H9 (cell line): ENCODE measurements around the gene MAPK8IP3. TPM values are rescaled to one million over a fixed set of nuclear protein-coding genes. Genes with fewer than 3 reads are reported as not detected.

Source experiments
- DNase-seq: peaks from one replicate; pipeline ENCODE4 v3.0.0-alpha.2; 2017
- H2AFZ ChIP-seq: one replicate; pipeline ENCODE4 v1.6.1; 2013; ENCODE audit warnings: mild to moderate bottlenecking, low read length, control low read depth, moderate library complexity
- H2AK5ac ChIP-seq: 2 replicates; pipeline ENCODE4 v1.6.1; 2013; ENCODE audit warnings: low read length, control low read depth, mixed read lengths; ENCODE audit not compliant: insufficient read length
- H2BK120ac ChIP-seq: one replicate; pipeline ENCODE4 v1.6.1; 2013; ENCODE audit warnings: low read depth, mild to moderate bottlenecking, low read length, control low read depth, inconsistent platforms; ENCODE audit not compliant: poor library complexity, severe bottlenecking
- H2BK12ac ChIP-seq: 2 replicates; pipeline ENCODE4 v1.6.1; 2013; ENCODE audit warnings: low read length, control low read depth, mixed read lengths, low read depth; ENCODE audit not compliant: insufficient read length
- H2BK15ac ChIP-seq: 2 replicates; pipeline ENCODE4 v1.6.1; 2013; ENCODE audit warnings: low read depth, low read length, control low read depth
- H2BK20ac ChIP-seq: one replicate; pipeline ENCODE4 v1.6.1; 2013; ENCODE audit warnings: low read depth, mild to moderate bottlenecking, low read length, control low read depth, inconsistent platforms; ENCODE audit not compliant: poor library complexity, severe bottlenecking
- H2BK5ac ChIP-seq: 2 replicates; pipeline ENCODE4 v1.6.1; 2013; ENCODE audit warnings: low read length, control low read depth, mixed read lengths; ENCODE audit not compliant: insufficient read length
- H3K14ac ChIP-seq: 2 replicates; pipeline ENCODE4 v1.6.1; 2013; ENCODE audit warnings: low read length, control low read depth; ENCODE audit not compliant: insufficient read depth
- H3K18ac ChIP-seq: 2 replicates; pipeline ENCODE4 v1.6.1; 2013; ENCODE audit warnings: low read depth, mild to moderate bottlenecking, mixed read lengths, low read length, control low read depth; ENCODE audit not compliant: insufficient read length
- H3K23ac ChIP-seq: 2 replicates; pipeline ENCODE4 v1.6.1; 2013; ENCODE audit warnings: low read length, control low read depth, mixed read lengths, low read depth; ENCODE audit not compliant: insufficient read length
- H3K23me2 ChIP-seq: 2 replicates; pipeline ENCODE4 v1.6.1; 2013; ENCODE audit warnings: low read depth, mild to moderate bottlenecking, mixed read lengths, low read length, control low read depth; ENCODE audit not compliant: insufficient read length, poor library complexity, severe bottlenecking
- H3K27ac ChIP-seq: 2 replicates; pipeline ENCODE4 v1.5.1; 2013; ENCODE audit warnings: low read length, control low read depth, mixed read lengths, low read depth; ENCODE audit not compliant: insufficient read length
- H3K27me3 ChIP-seq: 2 replicates; pipeline ENCODE4 v1.6.1; 2013; ENCODE audit warnings: low read length, control low read depth, inconsistent platforms; ENCODE audit not compliant: insufficient read depth
- H3K4ac ChIP-seq: 2 replicates; pipeline ENCODE4 v1.6.1; 2013; ENCODE audit warnings: low read depth, mild to moderate bottlenecking, control low read depth, inconsistent platforms, low read length, moderate library complexity
- H3K4me1 ChIP-seq: 2 replicates; pipeline ENCODE4 v1.6.1; 2013; ENCODE audit warnings: low read length, control low read depth, inconsistent platforms; ENCODE audit not compliant: insufficient read depth
- H3K4me2 ChIP-seq: 2 replicates; pipeline ENCODE4 v1.6.1; 2013; ENCODE audit warnings: low read length, control low read depth, mixed read lengths; ENCODE audit not compliant: insufficient read length, insufficient read depth
- H3K56ac ChIP-seq: 2 replicates; pipeline ENCODE4 v1.6.1; 2013; ENCODE audit warnings: low read depth, mild to moderate bottlenecking, mixed read lengths, low read length, control low read depth; ENCODE audit not compliant: insufficient read length
- H3K79me1 ChIP-seq: 2 replicates; pipeline ENCODE4 v1.6.1; 2013; ENCODE audit warnings: low read depth, mild to moderate bottlenecking, moderate library complexity, low read length, control low read depth, inconsistent platforms; ENCODE audit not compliant: insufficient read depth, poor library complexity, severe bottlenecking
- H3K79me2 ChIP-seq: 2 replicates; pipeline ENCODE4 v1.6.1; 2013; ENCODE audit warnings: low read length, control low read depth, inconsistent platforms; ENCODE audit not compliant: insufficient read depth
- H3K9ac ChIP-seq: 2 replicates; pipeline ENCODE4 v1.6.1; 2013; ENCODE audit warnings: low read length, control low read depth, mixed read lengths; ENCODE audit not compliant: insufficient read length; ENCODE audit errors: extremely low read depth
- H3K9me3 ChIP-seq: one replicate; pipeline ENCODE4 v1.6.1; 2013; ENCODE audit warnings: low read depth, low read length, inconsistent platforms; ENCODE audit not compliant: control insufficient read depth
- H3T11ph ChIP-seq: one replicate; pipeline ENCODE4 v1.6.1; 2013; ENCODE audit warnings: mild to moderate bottlenecking, low read length, control low read depth, inconsistent platforms
- H4K20me1 ChIP-seq: one replicate; pipeline ENCODE4 v1.6.1; 2013; ENCODE audit not compliant: control insufficient read depth, insufficient read length, insufficient read depth
- H4K5ac ChIP-seq: 2 replicates; pipeline ENCODE4 v1.6.1; 2013; ENCODE audit warnings: low read depth, mild to moderate bottlenecking, mixed read lengths, low read length, control low read depth; ENCODE audit not compliant: insufficient read length
- H4K8ac ChIP-seq: replicated peaks from 2 replicates; pipeline ENCODE4 v1.6.1; 2013; ENCODE audit warnings: low read length, control low read depth, mixed read lengths, low read depth; ENCODE audit not compliant: insufficient read length
- H4K91ac ChIP-seq: 2 replicates; pipeline ENCODE4 v1.6.1; 2013; ENCODE audit warnings: low read depth, mild to moderate bottlenecking, moderate library complexity, mixed read lengths, low read length, control low read depth; ENCODE audit not compliant: insufficient read length
- H3K27ac Mint-ChIP-seq, 3 experiments: 2 replicates in 2 of 3; 3 replicates in 1 of 3; pipeline ENCODE4 v1.8.0; 2020 to 2021; ENCODE audit warnings: mixed read lengths in 3 of 3, mild to moderate bottlenecking in 1 of 3, moderate library complexity in 1 of 3
- H3K27me3 Mint-ChIP-seq: 2 replicates; pipeline ENCODE4 v1.8.0; 2021; ENCODE audit warnings: low read depth, mild to moderate bottlenecking, moderate library complexity, mixed read lengths
- H3K36me3 Mint-ChIP-seq, 3 experiments: 2 replicates in 2 of 3; 3 replicates in 1 of 3; pipeline ENCODE4 v1.8.0; 2020 to 2021; ENCODE audit warnings: low read depth in 3 of 3, mixed read lengths in 3 of 3; ENCODE audit not compliant: insufficient read depth in 1 of 3
- H3K4me1 Mint-ChIP-seq, 2 experiments: 2 replicates each; pipeline ENCODE4 v1.8.0; 2020; ENCODE audit warnings: mixed read lengths in 2 of 2
- H3K4me3 Mint-ChIP-seq, 2 experiments: 2 replicates in 1 of 2; 3 replicates in 1 of 2; pipeline ENCODE4 v1.8.0; 2020 to 2021; ENCODE audit warnings: mild to moderate bottlenecking in 2 of 2, mixed read lengths in 2 of 2, moderate library complexity in 1 of 2
- H3K9me3 Mint-ChIP-seq, 2 experiments: 2 replicates in 1 of 2; 3 replicates in 1 of 2; pipeline ENCODE4 v1.8.0; 2020; ENCODE audit warnings: mild to moderate bottlenecking in 2 of 2, mixed read lengths in 2 of 2, moderate library complexity in 1 of 2
- WGBS: extraction: QIAGEN DNeasy Blood & Tissue Kit; methylation state at CpG from one replicate; pipeline ENCODE4 v1.1.7; 2013; ENCODE audit warnings: missing lambda C conversion rate, low lambda C conversion rate, mixed read lengths; ENCODE audit not compliant: insufficient read length; ENCODE audit errors: extremely low coverage; 5-methylcytosine and 5-hydroxymethylcytosine counted together
- total RNA-seq: library from RNA; stranded (reverse); gene quantifications from 2 replicates; pipeline ENCODE4 v1.2.1, GENCODE V29; 2021
- TF ChIP-seq, protein P1 (sequence below): fragments of 200-600 bp; sonication (generic); conservative IDR thresholded peaks from 3 replicates; pipeline ENCODE4 v1.8.0; 2021; ENCODE audit warnings: antibody characterized with exemption, mild to moderate bottlenecking

MAPK8IP3 gene
- total RNA-seq, 1 experiment from 2014 or later, result 51.3 TPM

DNA sequence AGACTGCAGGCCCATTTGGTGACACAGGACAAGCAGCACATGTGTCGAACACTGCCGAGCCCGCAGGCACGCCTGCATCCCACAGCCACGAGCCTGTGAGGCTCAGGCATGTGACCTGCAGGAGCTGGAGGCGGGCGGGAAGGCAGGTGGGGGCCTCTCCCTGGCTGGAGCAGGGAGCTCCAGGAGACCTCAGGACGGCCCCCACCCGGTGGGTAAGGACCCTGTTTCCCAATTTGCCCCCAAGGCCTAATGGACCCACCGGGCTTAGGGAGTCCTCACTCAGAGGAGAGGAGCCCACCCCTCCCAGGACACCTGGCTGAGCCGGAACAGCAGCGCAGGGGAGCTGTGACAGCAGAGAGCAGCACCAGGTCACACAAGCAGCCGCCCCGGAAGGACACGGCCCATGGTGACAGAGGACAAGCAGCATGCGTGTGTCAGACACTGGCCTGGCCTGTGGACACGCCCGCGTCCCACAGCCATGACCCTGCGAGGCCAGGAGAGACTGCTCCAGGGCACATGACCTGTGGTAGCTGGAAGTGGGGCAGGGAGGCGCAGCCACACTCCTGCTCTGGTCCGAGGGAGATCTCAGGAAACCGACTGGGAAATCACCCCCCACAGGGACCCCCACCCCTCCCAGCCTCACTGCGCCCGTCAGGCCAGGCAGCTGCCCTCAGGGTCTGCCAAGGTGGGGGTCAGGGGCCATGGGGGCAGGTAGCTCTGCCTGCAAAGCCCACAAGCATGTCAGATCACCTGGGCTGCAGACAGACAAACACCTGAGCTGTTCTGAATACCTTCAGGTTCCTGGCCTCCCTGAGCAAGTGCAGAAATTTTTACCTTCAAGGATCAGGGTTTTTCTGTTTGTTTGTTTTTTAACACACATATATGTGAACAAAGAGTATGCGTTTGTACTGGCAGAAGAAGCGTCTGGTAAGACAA lies 74.0 kb downstream of the MAPK8IP3 start:
- H3K27me3 ChIP-seq, result no peaks in the 10 kb centered on the region
- no peak overlapping the region for H4K5ac ChIP-seq
- no peak overlapping the region for H3T11ph ChIP-seq
- TF ChIP-seq, protein P1, sequence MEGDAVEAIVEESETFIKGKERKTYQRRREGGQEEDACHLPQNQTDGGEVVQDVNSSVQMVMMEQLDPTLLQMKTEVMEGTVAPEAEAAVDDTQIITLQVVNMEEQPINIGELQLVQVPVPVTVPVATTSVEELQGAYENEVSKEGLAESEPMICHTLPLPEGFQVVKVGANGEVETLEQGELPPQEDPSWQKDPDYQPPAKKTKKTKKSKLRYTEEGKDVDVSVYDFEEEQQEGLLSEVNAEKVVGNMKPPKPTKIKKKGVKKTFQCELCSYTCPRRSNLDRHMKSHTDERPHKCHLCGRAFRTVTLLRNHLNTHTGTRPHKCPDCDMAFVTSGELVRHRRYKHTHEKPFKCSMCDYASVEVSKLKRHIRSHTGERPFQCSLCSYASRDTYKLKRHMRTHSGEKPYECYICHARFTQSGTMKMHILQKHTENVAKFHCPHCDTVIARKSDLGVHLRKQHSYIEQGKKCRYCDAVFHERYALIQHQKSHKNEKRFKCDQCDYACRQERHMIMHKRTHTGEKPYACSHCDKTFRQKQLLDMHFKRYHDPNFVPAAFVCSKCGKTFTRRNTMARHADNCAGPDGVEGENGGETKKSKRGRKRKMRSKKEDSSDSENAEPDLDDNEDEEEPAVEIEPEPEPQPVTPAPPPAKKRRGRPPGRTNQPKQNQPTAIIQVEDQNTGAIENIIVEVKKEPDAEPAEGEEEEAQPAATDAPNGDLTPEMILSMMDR, result no peak
- Mint-ChIP-seq H3K4me3 (peak overlapping the region; percentile 63 to 91; a peak in 4 of 5 replicates), H3K27me3 (peaks cover 2% of the 10 kb centered on the region; the same call in 1 of the 2 replicates), H3K9me3 (no peaks in the 10 kb centered on the region), H3K36me3 (peaks cover 0 to 38% (median 8%) of the 10 kb centered on the region in 3 experiments; a peak in 4 of 7 replicates), H3K4me1 (peaks cover 7 to 13% of the 10 kb centered on the region in 2 experiments), H3K27ac (no peak overlapping the region)
- no peak overlapping the region for H3K9ac ChIP-seq
- no peak overlapping the region for H3K27ac ChIP-seq
- H3K9me3 ChIP-seq, result no peaks in the 10 kb centered on the region
- no peak overlapping the region for H3K4ac ChIP-seq
- H2AFZ ChIP-seq, result no peak overlapping the region
- no CpG with 5 or more reads among the region's 27 CpGs for WGBS
- H2BK120ac ChIP-seq, result no peak overlapping the region
- no peak overlapping the region for H3K4me2 ChIP-seq
- H4K91ac ChIP-seq, result no peak overlapping the region
- no peaks in the 10 kb centered on the region for H3K79me1 ChIP-seq
- H2BK20ac ChIP-seq, result no peak overlapping the region
- no peak overlapping the region for H4K8ac ChIP-seq
- H3K14ac ChIP-seq, result no peak overlapping the region
- H3K23ac ChIP-seq, result no peak overlapping the region
- H2BK12ac ChIP-seq, result no peak overlapping the region
- no peak overlapping the region for H2BK15ac ChIP-seq
- H3K79me2 ChIP-seq, result peaks cover 5% of the 10 kb centered on the region; the same call in 1 of the 2 replicates
- H2BK5ac ChIP-seq, result no peak overlapping the region
- no peaks in the 10 kb centered on the region for H4K20me1 ChIP-seq
- H3K18ac ChIP-seq, result no peak overlapping the region
- H3K56ac ChIP-seq, result no peak overlapping the region
- DNase-seq, result no peak
- H3K4me1 ChIP-seq, result no peaks in the 10 kb centered on the region; the same call in 1 of the 2 replicates
- peaks cover 5% of the 10 kb centered on the region for H3K23me2 ChIP-seq
- no peak overlapping the region for H2AK5ac ChIP-seq
